Muscle layer of colon (tissue), 2 donors: Measurements from ENCODE around the gene NUBPL.

ENCODE experiments used
- H3K27ac ChIP-seq: one replicate; pipeline ENCODE4 v1.7.0; 2013; ENCODE audit warnings: low read depth, mild to moderate bottlenecking, low read length, moderate library complexity
- H3K27me3 ChIP-seq, 2 donors: one replicate each; pipeline ENCODE4 v1.7.0; 2013; ENCODE audit warnings: low read length in 2 of 2, mild to moderate bottlenecking in 2 of 2; ENCODE audit not compliant: insufficient read depth in 2 of 2, control insufficient read depth in 1 of 2
- H3K36me3 ChIP-seq: one replicate; pipeline ENCODE4 v1.7.0; 2013; ENCODE audit warnings: mild to moderate bottlenecking, low read length; ENCODE audit not compliant: insufficient read depth
- H3K4me1 ChIP-seq: one replicate; pipeline ENCODE4 v1.7.0; 2013; ENCODE audit warnings: mild to moderate bottlenecking, low read length; ENCODE audit not compliant: insufficient read depth
- H3K4me3 ChIP-seq, 2 donors: one replicate each; pipeline ENCODE4 v1.7.0; 2013; ENCODE audit warnings: low read length in 2 of 2, low read depth in 1 of 2, mild to moderate bottlenecking in 1 of 2, moderate library complexity in 1 of 2
- H3K9ac ChIP-seq: one replicate; pipeline ENCODE4 v1.7.0; 2013; ENCODE audit warnings: low read length
- H3K9me3 ChIP-seq: one replicate; pipeline ENCODE4 v1.7.0; 2013; ENCODE audit warnings: mild to moderate bottlenecking, low read length
- donor health status: abdominal sarcoma.
- donor health status: Adenocarcinoma of cecum.

The NUBPL gene

DNA sequence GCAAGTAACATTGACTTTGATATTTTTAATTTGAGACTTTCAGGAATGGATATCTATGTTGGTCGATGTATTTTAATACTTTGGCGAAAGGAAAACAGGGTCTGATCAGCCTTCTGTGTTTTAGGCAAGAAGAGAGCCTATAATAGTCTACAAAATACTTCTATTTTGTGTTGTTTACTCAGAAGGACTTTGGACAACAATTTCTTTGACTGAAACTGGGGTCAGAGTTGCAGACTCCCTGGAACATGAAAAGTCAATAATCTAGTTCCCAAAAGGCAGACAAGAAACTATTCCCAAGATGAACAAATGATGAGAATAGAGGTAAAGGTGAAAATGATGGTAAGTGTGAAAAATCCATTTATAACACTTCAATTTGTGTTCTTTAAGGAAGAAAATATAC, 10.6 kb upstream of the NUBPL start:
- Histone ChIP-seq H3K27me3 (no peaks in the 10 kb centered on the region), H3K27ac (no peak overlapping the region), H3K36me3 (no peaks in the 10 kb centered on the region), H3K4me1 (no peaks in the 10 kb centered on the region), H3K9me3 (no peaks in the 10 kb centered on the region), H3K4me3 (no peak overlapping the region), H3K9ac (no peak overlapping the region)

DNA sequence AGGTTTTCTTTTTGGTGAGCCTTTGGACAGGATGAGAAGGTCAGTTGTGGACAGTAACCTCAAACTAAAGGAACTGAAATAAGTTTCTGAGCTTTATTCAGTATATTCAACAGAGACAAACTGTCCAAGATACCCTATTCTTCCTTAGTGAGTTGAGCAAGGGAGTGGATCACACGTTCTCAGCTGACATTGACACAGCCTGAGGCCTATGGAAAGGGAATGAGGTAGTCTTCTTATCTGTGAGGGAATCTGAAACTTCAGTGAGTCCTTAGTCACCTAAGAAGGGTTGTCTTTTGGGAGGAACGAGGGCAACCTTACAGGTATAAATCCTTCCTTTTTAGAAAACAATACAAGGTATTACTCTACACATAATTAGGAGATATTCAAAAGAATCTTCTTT, 5.0 kb upstream of the NUBPL start:
- Histone ChIP-seq H3K4me3 (no peak overlapping the region), H3K27ac (no peak overlapping the region), H3K27me3 (no peaks in the 10 kb centered on the region), H3K9ac (no peak overlapping the region), H3K4me1 (no peaks in the 10 kb centered on the region), H3K9me3 (no peaks in the 10 kb centered on the region), H3K36me3 (no peaks in the 10 kb centered on the region)

DNA sequence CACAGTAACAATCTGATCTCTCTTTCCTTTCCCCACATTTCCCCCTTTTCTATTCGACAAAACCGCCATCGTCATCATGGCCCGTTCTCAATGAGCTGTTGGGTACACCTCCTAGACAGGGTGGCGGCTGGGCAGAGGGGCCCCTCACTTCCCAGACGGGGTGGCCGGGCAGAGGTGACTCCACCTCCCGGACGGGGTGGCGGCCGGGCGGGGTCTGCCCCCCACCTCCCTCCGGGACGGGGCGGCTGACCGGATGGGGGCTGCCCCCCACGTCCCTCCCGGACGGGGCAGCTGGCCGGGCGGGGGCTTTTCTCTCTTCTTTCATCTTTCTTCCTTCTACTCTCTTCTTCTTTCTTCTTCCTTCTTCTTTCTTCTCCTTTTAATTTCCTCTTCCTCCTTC, 1.3 kb upstream of the NUBPL start:
- no peaks in the 10 kb centered on the region for H3K9me3 ChIP-seq
- no peaks in the 10 kb centered on the region for H3K27me3 ChIP-seq
- H3K9ac ChIP-seq = no peak overlapping the region
- H3K36me3 ChIP-seq = no peaks in the 10 kb centered on the region
- no peak overlapping the region for H3K27ac ChIP-seq
- no peak overlapping the region for H3K4me3 ChIP-seq
- peaks cover 7% of the 10 kb centered on the region for H3K4me1 ChIP-seq

DNA sequence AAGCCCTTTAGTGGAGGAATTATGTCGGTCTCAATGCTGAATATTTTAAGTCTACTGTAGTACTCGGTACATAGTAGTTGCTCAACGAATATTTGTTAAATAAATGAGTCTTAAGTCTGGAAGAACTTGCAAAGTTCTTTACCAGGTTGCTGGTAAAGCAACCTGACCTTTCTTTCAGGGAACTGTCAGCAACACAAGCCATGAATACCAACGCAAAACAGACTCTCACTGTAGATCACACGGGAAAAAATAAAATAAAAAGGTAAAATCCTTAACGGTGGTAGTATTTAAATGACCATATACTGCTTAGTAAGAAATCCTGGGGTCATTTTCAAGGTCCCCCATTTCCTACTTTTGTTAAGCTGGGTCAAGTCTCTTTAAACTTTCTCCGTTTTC, 447 bp upstream of the NUBPL start:
- H3K27me3 ChIP-seq = no peaks in the 10 kb centered on the region
- H3K4me1 ChIP-seq = peaks cover 7% of the 10 kb centered on the region
- H3K4me3 ChIP-seq = peak overlapping the region; percentile 75 to 87
- H3K27ac ChIP-seq = peak overlapping the region; percentile 88
- H3K9me3 ChIP-seq = no peaks in the 10 kb centered on the region
- H3K9ac ChIP-seq = peak overlapping the region; percentile 77
- H3K36me3 ChIP-seq = no peaks in the 10 kb centered on the region

DNA sequence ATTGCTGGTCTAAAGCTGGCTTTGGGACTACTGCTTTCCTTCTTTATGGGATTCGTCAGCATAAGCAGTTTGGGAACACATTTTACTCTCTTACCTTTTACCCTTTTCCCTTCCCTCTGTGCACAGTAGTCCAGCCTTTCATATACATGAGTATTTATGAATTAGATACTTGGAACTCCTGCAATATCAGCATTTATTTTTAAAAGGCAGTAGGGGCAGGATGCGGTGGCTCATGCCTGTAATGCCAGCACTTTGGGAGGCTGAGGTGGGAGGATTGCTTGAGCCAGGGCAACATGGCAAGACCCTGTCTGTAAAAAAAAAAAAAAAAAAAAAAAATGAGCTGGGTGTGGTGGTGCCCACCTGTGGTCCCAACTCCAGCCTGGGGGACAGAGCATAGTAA, 3.0 kb downstream of the NUBPL start:
- H3K4me1 ChIP-seq = peaks cover 7% of the 10 kb centered on the region
- no peak overlapping the region for H3K9ac ChIP-seq
- H3K27ac ChIP-seq = no peak overlapping the region
- H3K27me3 ChIP-seq = no peaks in the 10 kb centered on the region
- no peaks in the 10 kb centered on the region for H3K9me3 ChIP-seq
- no peak overlapping the region for H3K4me3 ChIP-seq
- no peaks in the 10 kb centered on the region for H3K36me3 ChIP-seq

DNA sequence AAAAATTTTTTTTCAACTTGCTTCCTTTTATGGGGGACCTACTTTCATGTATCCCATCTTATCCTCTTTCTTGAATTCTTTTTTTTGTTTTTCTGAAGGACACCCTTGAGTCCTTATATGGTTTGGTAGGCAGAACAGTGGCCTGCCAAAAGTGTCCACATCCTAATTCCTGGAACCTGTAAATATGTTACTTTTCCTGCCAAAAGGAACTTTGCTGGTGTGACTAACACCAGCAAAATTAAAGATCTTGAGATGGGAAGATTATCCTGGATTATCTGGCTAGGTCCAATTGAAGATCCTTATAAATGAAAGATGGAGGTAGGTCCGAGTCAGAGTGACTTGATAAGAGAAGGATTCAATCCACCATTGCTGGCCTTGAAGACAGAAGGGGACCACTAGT, 5.3 kb downstream of the NUBPL start:
- H3K4me3 ChIP-seq = no peak overlapping the region
- H3K36me3 ChIP-seq = no peaks in the 10 kb centered on the region
- H3K27me3 ChIP-seq = no peaks in the 10 kb centered on the region
- no peaks in the 10 kb centered on the region for H3K9me3 ChIP-seq
- no peak overlapping the region for H3K9ac ChIP-seq
- H3K27ac ChIP-seq = no peak overlapping the region
- peaks cover 7% of the 10 kb centered on the region for H3K4me1 ChIP-seq

DNA sequence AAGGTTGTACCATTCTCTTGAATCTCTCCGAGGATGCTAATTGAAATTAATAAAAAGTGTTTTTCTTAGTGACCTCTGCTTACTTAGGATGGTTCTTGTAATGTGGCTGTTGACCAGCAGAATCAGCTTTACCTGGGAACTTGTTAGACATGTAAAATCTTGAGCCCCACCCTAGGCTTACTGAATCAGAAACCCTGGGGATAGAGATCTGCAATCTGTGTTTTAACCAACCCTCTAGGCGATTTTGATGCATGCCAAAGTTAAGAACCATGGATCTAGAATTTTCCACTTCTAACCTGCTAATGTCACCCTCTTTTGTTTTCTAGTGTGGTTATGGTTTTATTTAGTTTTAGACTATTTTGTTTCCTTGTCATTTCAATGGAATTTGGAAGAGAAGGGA, 6.5 kb downstream of the NUBPL start:
- Histone ChIP-seq H3K9me3 (no peaks in the 10 kb centered on the region), H3K27me3 (no peaks in the 10 kb centered on the region), H3K27ac (no peak overlapping the region), H3K36me3 (no peaks in the 10 kb centered on the region), H3K4me3 (no peak overlapping the region), H3K4me1 (no peaks in the 10 kb centered on the region), H3K9ac (no peak overlapping the region)

DNA sequence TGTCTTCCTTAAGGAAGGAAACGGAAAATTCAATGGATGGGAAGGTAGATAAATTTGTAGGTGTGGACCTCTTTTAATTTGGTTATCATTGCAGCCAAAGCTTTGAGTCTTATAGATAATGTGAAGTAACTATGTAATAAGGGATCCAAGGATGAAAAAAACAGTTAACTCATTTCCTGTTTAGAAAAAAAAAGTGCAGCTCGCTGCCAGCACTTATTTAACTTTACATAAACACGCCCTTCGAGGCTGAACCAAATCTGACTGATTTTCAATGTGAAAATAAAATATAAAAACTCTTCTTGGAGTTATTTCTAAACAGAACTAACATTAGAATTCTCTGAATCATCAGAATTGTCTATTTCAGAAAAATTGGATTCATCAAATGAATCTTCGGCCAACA, 7.0 kb downstream of the NUBPL start:
- Histone ChIP-seq H3K9ac (no peak overlapping the region), H3K36me3 (no peaks in the 10 kb centered on the region), H3K9me3 (no peaks in the 10 kb centered on the region), H3K27ac (no peak overlapping the region), H3K4me3 (no peak overlapping the region), H3K27me3 (no peaks in the 10 kb centered on the region), H3K4me1 (no peaks in the 10 kb centered on the region)

DNA sequence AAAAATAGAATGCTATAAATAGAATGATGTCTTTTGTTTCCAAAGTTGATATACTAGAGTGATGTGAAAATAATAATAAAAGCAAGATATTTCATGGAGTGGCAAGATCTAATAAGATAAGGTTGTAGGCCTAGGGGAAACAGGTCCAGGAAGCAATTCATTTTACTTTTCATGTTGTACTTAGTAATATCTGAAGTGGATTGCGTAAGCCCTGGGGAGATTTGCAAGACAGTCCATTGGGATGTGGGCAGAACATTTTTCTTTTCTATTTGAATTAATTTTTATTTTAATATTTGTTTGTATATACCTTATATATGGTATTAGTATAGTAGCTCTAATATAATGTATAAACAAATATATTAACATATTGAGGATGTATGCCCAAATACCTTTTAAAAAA, 7.5 kb downstream of the NUBPL start:
- Histone ChIP-seq H3K36me3 (no peaks in the 10 kb centered on the region), H3K4me1 (no peaks in the 10 kb centered on the region), H3K9me3 (no peaks in the 10 kb centered on the region), H3K27me3 (no peaks in the 10 kb centered on the region), H3K4me3 (no peak overlapping the region), H3K9ac (no peak overlapping the region), H3K27ac (no peak overlapping the region)

DNA sequence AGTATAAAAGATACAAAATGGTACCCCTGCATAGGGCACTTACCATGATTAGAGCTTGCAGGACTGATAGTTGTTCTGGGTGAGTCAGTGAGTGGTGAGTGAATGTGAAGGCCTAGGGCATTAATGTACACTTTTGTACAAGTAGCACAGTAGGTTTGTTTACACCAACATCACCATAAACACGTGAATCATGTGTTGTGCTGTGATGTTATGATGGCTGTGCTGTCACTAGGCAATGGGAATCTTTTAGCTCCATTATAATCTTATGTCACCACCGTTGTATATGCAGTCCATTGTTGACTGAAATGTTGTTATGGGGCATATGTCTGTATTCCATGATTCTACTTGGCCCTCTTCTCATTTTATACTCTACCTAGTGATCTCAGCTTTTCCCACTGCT, 11.8 kb downstream of the NUBPL start:
- Histone ChIP-seq H3K27me3 (no peaks in the 10 kb centered on the region), H3K9me3 (no peaks in the 10 kb centered on the region), H3K27ac (no peak overlapping the region), H3K36me3 (no peaks in the 10 kb centered on the region), H3K4me1 (peaks cover 5% of the 10 kb centered on the region), H3K4me3 (no peak overlapping the region), H3K9ac (no peak overlapping the region)

DNA sequence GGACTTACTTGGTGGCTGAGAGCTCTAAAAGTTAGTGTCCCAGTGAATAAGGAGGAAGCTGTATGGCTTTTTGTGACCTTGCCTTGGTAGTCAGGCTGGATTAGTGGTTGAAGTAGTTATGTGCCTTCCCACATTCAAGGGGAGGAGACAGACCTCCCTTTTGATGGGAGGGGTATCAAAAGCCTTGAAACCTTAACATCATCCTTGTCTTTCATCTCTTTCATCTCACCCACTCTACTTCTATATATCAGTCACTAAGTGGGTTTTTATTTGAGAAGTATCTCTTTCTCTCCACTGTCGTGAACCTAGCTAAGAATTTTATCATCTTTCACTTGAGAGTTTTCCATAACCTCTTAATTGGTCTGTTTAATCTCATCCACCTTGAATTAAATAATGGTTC, 15.7 kb downstream of the NUBPL start:
- no peaks in the 10 kb centered on the region for H3K36me3 ChIP-seq
- peaks cover 5% of the 10 kb centered on the region for H3K4me1 ChIP-seq
- H3K27ac ChIP-seq = no peak overlapping the region
- H3K9ac ChIP-seq = no peak overlapping the region
- no peak overlapping the region for H3K4me3 ChIP-seq
- no peaks in the 10 kb centered on the region for H3K27me3 ChIP-seq
- no peaks in the 10 kb centered on the region for H3K9me3 ChIP-seq

DNA sequence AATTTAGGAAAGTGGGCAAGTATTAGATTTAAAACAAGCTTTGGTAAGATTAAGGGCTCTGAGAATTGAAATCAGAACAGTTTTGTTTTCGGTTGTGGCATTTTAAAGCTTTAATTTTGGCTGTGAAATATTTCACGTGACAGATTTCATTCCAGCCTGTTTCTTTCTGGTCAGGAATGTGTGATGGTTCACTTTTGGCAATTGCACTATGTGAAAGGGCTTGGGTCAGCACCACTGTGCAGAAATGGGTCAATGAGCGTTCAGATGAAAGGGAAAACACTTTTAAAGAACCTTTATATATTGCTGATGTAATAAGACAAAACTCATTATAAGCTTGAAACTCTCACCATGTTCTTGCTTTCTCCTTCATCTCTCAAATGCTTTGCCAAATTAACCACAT, 17.1 kb downstream of the NUBPL start:
- Histone ChIP-seq H3K36me3 (no peaks in the 10 kb centered on the region), H3K9me3 (no peaks in the 10 kb centered on the region), H3K4me1 (peaks cover 17% of the 10 kb centered on the region), H3K4me3 (no peak overlapping the region), H3K9ac (no peak overlapping the region), H3K27ac (no peak overlapping the region), H3K27me3 (no peaks in the 10 kb centered on the region)
